Measurements from ENCODE around the gene SLC36A1.

DNA sequence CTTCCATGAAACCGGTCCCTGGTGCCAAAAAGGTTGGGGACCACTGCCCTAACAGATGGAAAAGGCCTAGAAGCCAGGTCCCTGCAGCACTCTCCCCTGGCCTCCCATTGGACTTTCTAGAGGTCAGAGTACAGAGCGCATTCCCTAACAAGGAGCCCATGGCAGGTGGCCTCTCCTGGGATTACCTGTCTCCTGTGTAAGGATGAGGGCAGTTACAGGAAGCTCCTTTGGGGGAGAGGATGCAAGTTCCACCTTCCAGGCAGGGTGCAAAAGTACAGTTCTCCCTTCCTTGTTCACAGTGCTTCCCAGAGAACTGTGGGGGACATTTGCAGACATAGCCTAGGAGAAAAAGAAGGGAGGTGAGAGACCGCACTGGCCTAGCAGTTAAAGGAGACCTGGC is 62.4 kb downstream of the SLC36A1 start:
- TF ChIP-seq POLR2AphosphoS5 (IDR thresholded peaks at IDR 0.05; ENCODE audit: insufficient read depth, low read depth, low read length) (no peak), GATA2 (IDR thresholded peaks at IDR 0.05; ENCODE audit: insufficient read depth, insufficient read length, low read depth, low read length) (no peak), FOS (IDR thresholded peaks at IDR 0.05; ENCODE audit: borderline replicate concordance, insufficient read depth, low read length) (no peak), POLR2A (IDR thresholded peaks at IDR 0.05; ENCODE audit: low read depth, low read length) (no peak), EZH2 (IDR thresholded peaks at IDR 0.05; ENCODE audit: borderline replicate concordance, low read depth, low read length, severe bottlenecking) (no peak)
- TF ChIP-seq, protein P1, sequence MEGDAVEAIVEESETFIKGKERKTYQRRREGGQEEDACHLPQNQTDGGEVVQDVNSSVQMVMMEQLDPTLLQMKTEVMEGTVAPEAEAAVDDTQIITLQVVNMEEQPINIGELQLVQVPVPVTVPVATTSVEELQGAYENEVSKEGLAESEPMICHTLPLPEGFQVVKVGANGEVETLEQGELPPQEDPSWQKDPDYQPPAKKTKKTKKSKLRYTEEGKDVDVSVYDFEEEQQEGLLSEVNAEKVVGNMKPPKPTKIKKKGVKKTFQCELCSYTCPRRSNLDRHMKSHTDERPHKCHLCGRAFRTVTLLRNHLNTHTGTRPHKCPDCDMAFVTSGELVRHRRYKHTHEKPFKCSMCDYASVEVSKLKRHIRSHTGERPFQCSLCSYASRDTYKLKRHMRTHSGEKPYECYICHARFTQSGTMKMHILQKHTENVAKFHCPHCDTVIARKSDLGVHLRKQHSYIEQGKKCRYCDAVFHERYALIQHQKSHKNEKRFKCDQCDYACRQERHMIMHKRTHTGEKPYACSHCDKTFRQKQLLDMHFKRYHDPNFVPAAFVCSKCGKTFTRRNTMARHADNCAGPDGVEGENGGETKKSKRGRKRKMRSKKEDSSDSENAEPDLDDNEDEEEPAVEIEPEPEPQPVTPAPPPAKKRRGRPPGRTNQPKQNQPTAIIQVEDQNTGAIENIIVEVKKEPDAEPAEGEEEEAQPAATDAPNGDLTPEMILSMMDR (IDR thresholded peaks at IDR 0.05; ENCODE audit: extremely low read depth in 1 of 2, insufficient read depth in 1 of 2, low read depth in 1 of 2, low read length in 2 of 2), result no peak

All from endothelial cell of umbilical vein (primary cell).